K562 (cell line): ENCODE results near the gene PAQR7. TPM values are rescaled to one million over a fixed set of nuclear protein-coding genes. Genes with fewer than 3 reads are reported as not detected.

Experiments used
- BCOR ChIP-seq: fragments of 450-650 bp; IDR thresholded peaks from 2 replicates; pipeline ENCODE4 v1.6.1; 2016
- BRCA1 ChIP-seq, 2 experiments: fragments of 450-650 bp in 1 of 2; sonication (generic) in 1 of 2; formaldehyde crosslinking in 1 of 2; IDR thresholded peaks; 2 replicates each; pipeline versions ENCODE4 v1.5.0 to v1.6.1; 2017 to 2020; ENCODE audit warnings: mild to moderate bottlenecking in 1 of 2, missing genetic modification reagents in 1 of 2
- C11orf30 ChIP-seq: fragments of 450-650 bp; IDR thresholded peaks from 2 replicates; pipeline ENCODE4 v1.6.1; 2016; ENCODE audit warnings: low read depth, mild to moderate bottlenecking
- CHD1 ChIP-seq: fragments of 200-600 bp; sonication (generic); IDR thresholded peaks from one replicate; pipeline ENCODE4 v1.6.1; 2012; ENCODE audit warnings: mild to moderate bottlenecking, moderate library complexity, low read length, inconsistent platforms
- E2F3 ChIP-seq: fragments of 250-450 bp; sonication (Bioruptor Pico); IDR thresholded peaks from 2 replicates; pipeline ENCODE4 v1.4.0; 2020; ENCODE audit warnings: mild to moderate bottlenecking
- KDM5B ChIP-seq: fragments of 200-600 bp; sonication (generic); IDR thresholded peaks from 2 replicates; pipeline ENCODE4 v1.6.1; 2012; ENCODE audit warnings: low read depth, mild to moderate bottlenecking, moderate library complexity, low read length, control low read depth, inconsistent platforms; ENCODE audit not compliant: insufficient replicate concordance
- TAF1 ChIP-seq: IDR thresholded peaks from 2 replicates; pipeline ENCODE4 v1.6.1; 2011; ENCODE audit warnings: mild to moderate bottlenecking, low read length, moderate library complexity; ENCODE audit not compliant: insufficient read depth, control insufficient read depth, severe bottlenecking; ENCODE audit errors: extremely low read depth
- TFAP4 ChIP-seq: sonication (generic); formaldehyde crosslinking; IDR thresholded peaks from 2 replicates; pipeline ENCODE4 v1.8.0; 2022; ENCODE audit warnings: missing genetic modification reagents, mild to moderate bottlenecking, moderate library complexity, borderline replicate concordance
- USF1 ChIP-seq: sonication (generic); formaldehyde crosslinking; IDR thresholded peaks from 2 replicates; pipeline ENCODE4 v1.9.0; 2022; ENCODE audit warnings: mild to moderate bottlenecking, missing genetic modification reagents
- ZBTB49 ChIP-seq: sonication (generic); formaldehyde crosslinking; IDR thresholded peaks from 2 replicates; pipeline ENCODE4 v1.8.0; 2022; ENCODE audit warnings: missing genetic modification reagents, mild to moderate bottlenecking, borderline replicate concordance
- ZMIZ1 ChIP-seq, 2 experiments: fragments of 150-350 bp in 1 of 2; IDR thresholded peaks; 2 replicates each; pipeline ENCODE4 v1.6.1; 2012 to 2016; ENCODE audit warnings: low read depth in 2 of 2, low read length in 2 of 2, mild to moderate bottlenecking in 1 of 2, moderate library complexity in 1 of 2
- ZNF41 ChIP-seq: fragments of 250-450 bp; sonication (Bioruptor Pico); conservative IDR thresholded peaks from 2 replicates; pipeline ENCODE4 v1.4.0; 2020; ENCODE audit warnings: mild to moderate bottlenecking
- ZNF592 ChIP-seq: fragments of 450-650 bp; IDR thresholded peaks from 2 replicates; pipeline ENCODE4 v1.6.1; 2017; ENCODE audit warnings: antibody characterized with exemption, mild to moderate bottlenecking
- ZNF780A ChIP-seq: fragments of 250-450 bp; sonication (Bioruptor Pico); IDR thresholded peaks from 2 replicates; pipeline ENCODE4 v1.5.0; 2021; ENCODE audit warnings: mild to moderate bottlenecking
- polyA plus RNA-seq, 8 experiments: library from polyadenylated mRNA; depleted of rRNA in 4 of 8; stranded (reverse) in 5 of 8; unstranded in 3 of 8; fragments of >200 nt; fragmentation: Nextera tagmentation in 2 of 8; fragmentation: Illumina TruSeq in 1 of 8; extraction: Ambion mirVana in 2 of 8; extraction: Trizol in 1 of 8; gene quantifications; 2 replicates each; pipeline versions ENCODE4 v1.2.1 to v1.2.3, GENCODE V29; 2011 to 2014; ENCODE audit warnings: inconsistent platforms in 1 of 8, missing spikeins in 1 of 8
- total RNA-seq, 7 experiments: library from RNA; depleted of rRNA in 6 of 7; stranded (reverse); fragments of >200 nt in 6 of 7; fragmentation: Illumina TruSeq in 2 of 7; extraction: Trizol in 2 of 7; gene quantifications; 2 replicates each; pipeline versions ENCODE4 v1.2.1 to v1.2.3, GENCODE V29; 2011 to 2021; ENCODE audit warnings: low replicate concordance in 1 of 7

PAQR7 gene
- total and polyA plus RNA-seq, 9 of the 15 experiments (the other 6 are each of a cell fraction or from before 2014, with no cell fraction given) = 1.1 to 5.2 (median 2.6) TPM

- TF ChIP-seq ZNF592 (0 out of 2 replicates have a peak, but pooled peaks have one; percentile 34), TFAP4 (CRISPR knock-in tag) (peak; percentile 96), ZNF780A (no peak), BRCA1 (IDR thresholded peaks at IDR 0.05) (no peak), BRCA1 (CRISPR knock-in tag; IDR thresholded peaks at IDR 0.05) (no peak), E2F3 (CRISPR knock-in tag) (0 out of 2 replicates have a peak, but pooled peaks have one; percentile 37), ZNF41 (CRISPR knock-in tag) (no peak), USF1 (CRISPR knock-in tag) (peak; percentile 58), CHD1 (peak; percentile 73), ZBTB49 (CRISPR knock-in tag) (no peak), ZMIZ1 (IDR thresholded peaks at IDR 0.05; ENCODE audit: low read depth in 2 of 2, low read length in 2 of 2) (no peak; a peak in 1 of 4 replicates), C11orf30 (peak; percentile 57), KDM5B (peak; percentile 50), TAF1 (peak; percentile 85), BCOR (peak; percentile 93)
Observed at GRCh38 chr1:25819491-25820246, 55.8 kb downstream of the PAQR7 start, which contains the start of gene MTFR1L (continued).
